Fibroblast of lung (primary cell): Measurements from ENCODE around the gene RER1. TPM values are rescaled to one million over a fixed set of nuclear protein-coding genes. Genes with fewer than 3 reads are reported as not detected.

Source experiments
- DNase-seq, 2 donors: peaks; one replicate each; pipeline versions ENCODE4 v3.0.0 to v3.0.0-alpha.2; 2010; ENCODE audit warnings: low read depth in 2 of 2
- H2AFZ ChIP-seq: 2 replicates; pipeline ENCODE4 v1.5.1; 2012; ENCODE audit warnings: low read length, control low read depth, inconsistent platforms
- H3K27ac ChIP-seq: 2 replicates; pipeline ENCODE4 v1.5.1; 2011; ENCODE audit warnings: low read length, control low read depth; ENCODE audit not compliant: insufficient read depth
- H3K27me3 ChIP-seq: 2 replicates; pipeline ENCODE4 v1.5.1; 2011; ENCODE audit warnings: mild to moderate bottlenecking, low read length; ENCODE audit not compliant: control insufficient read depth, insufficient read depth
- H3K36me3 ChIP-seq: 2 replicates; pipeline ENCODE4 v1.5.1; 2011; ENCODE audit warnings: low read length; ENCODE audit not compliant: control insufficient read depth, insufficient read depth
- H3K4me1 ChIP-seq: 2 replicates; pipeline ENCODE4 v1.5.1; 2011; ENCODE audit warnings: low read length; ENCODE audit not compliant: control insufficient read depth, insufficient read depth; ENCODE audit errors: extremely low read depth
- H3K4me2 ChIP-seq: 2 replicates; pipeline ENCODE4 v1.5.1; 2011; ENCODE audit warnings: low read length, control low read depth; ENCODE audit not compliant: insufficient read depth; ENCODE audit errors: extremely low read depth
- H3K4me3 ChIP-seq, 4 experiments: fragments of 200-600 bp in 1 of 4; sonication (generic) in 1 of 4; replicated peaks in 1 of 4; 2 replicates each; pipeline ENCODE4 v1.5.1; 2011 to 2016; ENCODE audit warnings: low read length in 4 of 4, low read depth in 3 of 4, mild to moderate bottlenecking in 3 of 4, control low read depth in 2 of 4, inconsistent platforms in 1 of 4, mixed read lengths in 1 of 4; ENCODE audit not compliant: insufficient read depth in 1 of 4; ENCODE audit errors: control extremely low read depth in 1 of 4
- H3K79me2 ChIP-seq: 2 replicates; pipeline ENCODE4 v1.5.1; 2012; ENCODE audit warnings: mild to moderate bottlenecking, low read length, inconsistent platforms; ENCODE audit not compliant: control insufficient read depth, insufficient read depth
- H3K9ac ChIP-seq: 2 replicates; pipeline ENCODE4 v1.5.1; 2011; ENCODE audit warnings: mild to moderate bottlenecking, low read length, control low read depth; ENCODE audit not compliant: insufficient read depth
- H3K9me3 ChIP-seq: 2 replicates; pipeline ENCODE4 v1.5.1; 2012; ENCODE audit warnings: low read depth, low read length; ENCODE audit not compliant: control insufficient read depth, insufficient read depth
- H4K20me1 ChIP-seq: 2 replicates; pipeline ENCODE4 v1.5.1; 2011; ENCODE audit warnings: low read length; ENCODE audit not compliant: control insufficient read depth, insufficient read depth; ENCODE audit errors: extremely low read depth
- CTCF ChIP-seq, 2 donors: IDR thresholded peaks in 1 of 2; conservative IDR thresholded peaks in 1 of 2; 1 replicate in 1 of 2; 2 replicates in 1 of 2; pipeline ENCODE4 v1.5.1; 2011 to 2012; ENCODE audit warnings: low read length in 2 of 2, control low read depth in 1 of 2, inconsistent platforms in 1 of 2, low read depth in 1 of 2, mild to moderate bottlenecking in 1 of 2
- EZH2 ChIP-seq: IDR thresholded peaks from 2 replicates; pipeline ENCODE4 v1.5.1; 2012; ENCODE audit warnings: low read length, control low read depth, mild to moderate bottlenecking; ENCODE audit errors: missing control alignments
- polyA plus RNA-seq, 2 donors: library from polyadenylated mRNA; depleted of rRNA in 1 of 2; stranded (reverse) in 1 of 2; unstranded in 1 of 2; fragments of >200 nt; gene quantifications; 2 replicates each; pipeline ENCODE4 v1.2.1, GENCODE V29; 2011 to 2012; ENCODE audit warnings: missing spikeins in 1 of 2
- total RNA-seq: library from RNA; depleted of rRNA; stranded (reverse); fragments of >200 nt; gene quantifications from 2 replicates; pipeline ENCODE4 v1.2.1, GENCODE V29; 2014

Gene RER1
- total and polyA plus RNA-seq, 2 donors (not counting 1 experiment from before 2014, with no cell fraction given), result 76.1 to 271 TPM

GRCh38 chr1:2350501-2350900, 41.1 kb upstream of the RER1 start:
- H3K4me1 ChIP-seq, result no peaks in the 10 kb centered on the region
- no peak overlapping the region for H2AFZ ChIP-seq
- DNase-seq, result no peak
- no peak for TF ChIP-seq CTCF (conservative IDR thresholded peaks at IDR 0.05 in 1 of 2, IDR thresholded peaks at IDR 0.05 in 1 of 2; ENCODE audit: low read depth in 1 of 2, low read length in 2 of 2)
- no peak overlapping the region for H3K4me3 ChIP-seq
- no peak overlapping the region for H3K4me2 ChIP-seq
- no peaks in the 10 kb centered on the region for H3K36me3 ChIP-seq
- no peak overlapping the region for H3K9ac ChIP-seq
- H4K20me1 ChIP-seq, result no peaks in the 10 kb centered on the region
- H3K27me3 ChIP-seq, result no peaks in the 10 kb centered on the region
- H3K9me3 ChIP-seq, result no peaks in the 10 kb centered on the region
- no peak overlapping the region for H3K27ac ChIP-seq
- no peaks in the 10 kb centered on the region for H3K79me2 ChIP-seq

- H3K4me2 ChIP-seq, result no peak overlapping the region
- H3K4me1 ChIP-seq, result no peaks in the 10 kb centered on the region
- H3K79me2 ChIP-seq, result no peaks in the 10 kb centered on the region
- H3K36me3 ChIP-seq, result no peaks in the 10 kb centered on the region
- no peaks in the 10 kb centered on the region for H3K27me3 ChIP-seq
- H4K20me1 ChIP-seq, result no peaks in the 10 kb centered on the region
- H3K27ac ChIP-seq, result no peak overlapping the region
- no peak overlapping the region for H3K9ac ChIP-seq
- H2AFZ ChIP-seq, result no peak overlapping the region
- TF ChIP-seq CTCF (conservative IDR thresholded peaks at IDR 0.05 in 1 of 2, IDR thresholded peaks at IDR 0.05 in 1 of 2; ENCODE audit: low read depth in 1 of 2, low read length in 2 of 2) (no peak), EZH2 (no peak)
- no peaks in the 10 kb centered on the region for H3K9me3 ChIP-seq
- no peak overlapping the region for H3K4me3 ChIP-seq
- no peak for DNase-seq
Observed at GRCh38 chr1:2350911-2351655, 40.6 kb upstream of the RER1 start.

GRCh38 chr1:2351723-2352122, 39.9 kb upstream of the RER1 start:
- Histone ChIP-seq H3K4me1 (no peaks in the 10 kb centered on the region), H3K4me3 (no peak overlapping the region), H3K79me2 (no peaks in the 10 kb centered on the region), H3K36me3 (no peaks in the 10 kb centered on the region), H4K20me1 (no peaks in the 10 kb centered on the region), H3K27ac (no peak overlapping the region), H3K4me2 (no peak overlapping the region), H3K9me3 (no peaks in the 10 kb centered on the region), H3K27me3 (no peaks in the 10 kb centered on the region), H3K9ac (no peak overlapping the region), H2AFZ (no peak overlapping the region)
- TF ChIP-seq EZH2 (no peak), CTCF (conservative IDR thresholded peaks at IDR 0.05 in 1 of 2, IDR thresholded peaks at IDR 0.05 in 1 of 2; ENCODE audit: low read depth in 1 of 2, low read length in 2 of 2) (no peak)
- DNase-seq, result no peak
